Measurements from ENCODE around the gene GNAS. TPM values are rescaled to one million over a fixed set of nuclear protein-coding genes. Genes with fewer than 3 reads are reported as not detected.

GNAS gene
- total and polyA plus RNA-seq, 4 donors = 115 to 360 (median 277) TPM

DNA sequence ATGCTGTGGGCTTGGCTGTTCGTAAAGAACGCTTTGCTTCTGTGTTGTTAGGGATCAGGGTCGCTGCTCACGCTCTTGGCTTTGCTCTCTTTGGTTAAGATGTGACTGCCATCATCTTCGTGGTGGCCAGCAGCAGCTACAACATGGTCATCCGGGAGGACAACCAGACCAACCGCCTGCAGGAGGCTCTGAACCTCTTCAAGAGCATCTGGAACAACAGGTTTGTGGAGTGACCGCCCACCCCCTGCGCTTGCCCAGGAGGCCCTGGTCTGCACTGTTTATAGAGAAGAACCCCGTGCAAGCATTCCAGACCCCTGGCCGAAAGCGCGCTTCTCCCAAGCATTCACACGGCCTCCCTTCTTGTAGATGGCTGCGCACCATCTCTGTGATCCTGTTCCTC lies 57.1 kb downstream of the GNAS start:
- WGBS = 98% methylated on average over 15 of the region's 15 CpGs
- Histone ChIP-seq H3K9ac (ENCODE audit: low read depth in 1 of 2, low read length in 2 of 2) (no peak overlapping the region), H3K27me3 (ENCODE audit: control insufficient read depth in 4 of 4, insufficient read depth in 4 of 4, low read length in 3 of 4) (no peaks in the 10 kb centered on the region), H3K4me1 (ENCODE audit: control insufficient read depth in 4 of 4, insufficient read depth in 4 of 4, low read length in 3 of 4) (peaks cover 0 to 6% (median 3%) of the 10 kb centered on the region in 4 donors), H3K27ac (ENCODE audit: low read depth in 1 of 2, low read length in 2 of 2) (no peak overlapping the region), H3K4me3 (ENCODE audit: low read depth in 1 of 3, low read length in 3 of 3) (no peak overlapping the region), H3K9me3 (ENCODE audit: control insufficient read depth in 4 of 4, low read length in 3 of 4) (no peaks in the 10 kb centered on the region), H3K36me3 (ENCODE audit: control insufficient read depth in 4 of 4, insufficient read depth in 3 of 4, low read depth in 1 of 4, low read length in 3 of 4) (peaks cover 17 to 55% (median 49%) of the 10 kb centered on the region in 4 donors)
- TF ChIP-seq, protein P1, sequence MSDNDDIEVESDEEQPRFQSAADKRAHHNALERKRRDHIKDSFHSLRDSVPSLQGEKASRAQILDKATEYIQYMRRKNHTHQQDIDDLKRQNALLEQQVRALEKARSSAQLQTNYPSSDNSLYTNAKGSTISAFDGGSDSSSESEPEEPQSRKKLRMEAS (IDR thresholded peaks at IDR 0.05) = no peak
- TF ChIP-seq HNF4G (IDR thresholded peaks at IDR 0.05) (no peak), YY1 (IDR thresholded peaks at IDR 0.05) (no peak), NR2F2 (IDR thresholded peaks at IDR 0.05) (no peak), RAD21 (IDR thresholded peaks at IDR 0.05) (no peak), FOXA2 (IDR thresholded peaks at IDR 0.05) (no peak), HNF4A (conservative IDR thresholded peaks at IDR 0.05) (no peak), JUND (IDR thresholded peaks at IDR 0.05) (no peak), RXRA (IDR thresholded peaks at IDR 0.05) (no peak), SP1 (IDR thresholded peaks at IDR 0.05) (no peak), TAF1 (conservative IDR thresholded peaks at IDR 0.05) (no peak), EGR1 (IDR thresholded peaks at IDR 0.05; ENCODE audit: low read depth in 2 of 2) (no peak), FOXA1 (IDR thresholded peaks at IDR 0.05) (no peak), GABPA (IDR thresholded peaks at IDR 0.05 in 1 of 2, conservative IDR thresholded peaks at IDR 0.05 in 1 of 2) (no peak)
- TF ChIP-seq, protein P2, sequence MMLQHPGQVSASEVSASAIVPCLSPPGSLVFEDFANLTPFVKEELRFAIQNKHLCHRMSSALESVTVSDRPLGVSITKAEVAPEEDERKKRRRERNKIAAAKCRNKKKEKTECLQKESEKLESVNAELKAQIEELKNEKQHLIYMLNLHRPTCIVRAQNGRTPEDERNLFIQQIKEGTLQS (IDR thresholded peaks at IDR 0.05) = no peak
- TF ChIP-seq, protein P3, sequence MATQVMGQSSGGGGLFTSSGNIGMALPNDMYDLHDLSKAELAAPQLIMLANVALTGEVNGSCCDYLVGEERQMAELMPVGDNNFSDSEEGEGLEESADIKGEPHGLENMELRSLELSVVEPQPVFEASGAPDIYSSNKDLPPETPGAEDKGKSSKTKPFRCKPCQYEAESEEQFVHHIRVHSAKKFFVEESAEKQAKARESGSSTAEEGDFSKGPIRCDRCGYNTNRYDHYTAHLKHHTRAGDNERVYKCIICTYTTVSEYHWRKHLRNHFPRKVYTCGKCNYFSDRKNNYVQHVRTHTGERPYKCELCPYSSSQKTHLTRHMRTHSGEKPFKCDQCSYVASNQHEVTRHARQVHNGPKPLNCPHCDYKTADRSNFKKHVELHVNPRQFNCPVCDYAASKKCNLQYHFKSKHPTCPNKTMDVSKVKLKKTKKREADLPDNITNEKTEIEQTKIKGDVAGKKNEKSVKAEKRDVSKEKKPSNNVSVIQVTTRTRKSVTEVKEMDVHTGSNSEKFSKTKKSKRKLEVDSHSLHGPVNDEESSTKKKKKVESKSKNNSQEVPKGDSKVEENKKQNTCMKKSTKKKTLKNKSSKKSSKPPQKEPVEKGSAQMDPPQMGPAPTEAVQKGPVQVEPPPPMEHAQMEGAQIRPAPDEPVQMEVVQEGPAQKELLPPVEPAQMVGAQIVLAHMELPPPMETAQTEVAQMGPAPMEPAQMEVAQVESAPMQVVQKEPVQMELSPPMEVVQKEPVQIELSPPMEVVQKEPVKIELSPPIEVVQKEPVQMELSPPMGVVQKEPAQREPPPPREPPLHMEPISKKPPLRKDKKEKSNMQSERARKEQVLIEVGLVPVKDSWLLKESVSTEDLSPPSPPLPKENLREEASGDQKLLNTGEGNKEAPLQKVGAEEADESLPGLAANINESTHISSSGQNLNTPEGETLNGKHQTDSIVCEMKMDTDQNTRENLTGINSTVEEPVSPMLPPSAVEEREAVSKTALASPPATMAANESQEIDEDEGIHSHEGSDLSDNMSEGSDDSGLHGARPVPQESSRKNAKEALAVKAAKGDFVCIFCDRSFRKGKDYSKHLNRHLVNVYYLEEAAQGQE (IDR thresholded peaks at IDR 0.05) = no peak
- TF ChIP-seq, protein P4, sequence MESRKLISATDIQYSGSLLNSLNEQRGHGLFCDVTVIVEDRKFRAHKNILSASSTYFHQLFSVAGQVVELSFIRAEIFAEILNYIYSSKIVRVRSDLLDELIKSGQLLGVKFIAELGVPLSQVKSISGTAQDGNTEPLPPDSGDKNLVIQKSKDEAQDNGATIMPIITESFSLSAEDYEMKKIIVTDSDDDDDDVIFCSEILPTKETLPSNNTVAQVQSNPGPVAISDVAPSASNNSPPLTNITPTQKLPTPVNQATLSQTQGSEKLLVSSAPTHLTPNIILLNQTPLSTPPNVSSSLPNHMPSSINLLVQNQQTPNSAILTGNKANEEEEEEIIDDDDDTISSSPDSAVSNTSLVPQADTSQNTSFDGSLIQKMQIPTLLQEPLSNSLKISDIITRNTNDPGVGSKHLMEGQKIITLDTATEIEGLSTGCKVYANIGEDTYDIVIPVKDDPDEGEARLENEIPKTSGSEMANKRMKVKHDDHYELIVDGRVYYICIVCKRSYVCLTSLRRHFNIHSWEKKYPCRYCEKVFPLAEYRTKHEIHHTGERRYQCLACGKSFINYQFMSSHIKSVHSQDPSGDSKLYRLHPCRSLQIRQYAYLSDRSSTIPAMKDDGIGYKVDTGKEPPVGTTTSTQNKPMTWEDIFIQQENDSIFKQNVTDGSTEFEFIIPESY (IDR thresholded peaks at IDR 0.05) = no peak
- TF ChIP-seq, protein P5, sequence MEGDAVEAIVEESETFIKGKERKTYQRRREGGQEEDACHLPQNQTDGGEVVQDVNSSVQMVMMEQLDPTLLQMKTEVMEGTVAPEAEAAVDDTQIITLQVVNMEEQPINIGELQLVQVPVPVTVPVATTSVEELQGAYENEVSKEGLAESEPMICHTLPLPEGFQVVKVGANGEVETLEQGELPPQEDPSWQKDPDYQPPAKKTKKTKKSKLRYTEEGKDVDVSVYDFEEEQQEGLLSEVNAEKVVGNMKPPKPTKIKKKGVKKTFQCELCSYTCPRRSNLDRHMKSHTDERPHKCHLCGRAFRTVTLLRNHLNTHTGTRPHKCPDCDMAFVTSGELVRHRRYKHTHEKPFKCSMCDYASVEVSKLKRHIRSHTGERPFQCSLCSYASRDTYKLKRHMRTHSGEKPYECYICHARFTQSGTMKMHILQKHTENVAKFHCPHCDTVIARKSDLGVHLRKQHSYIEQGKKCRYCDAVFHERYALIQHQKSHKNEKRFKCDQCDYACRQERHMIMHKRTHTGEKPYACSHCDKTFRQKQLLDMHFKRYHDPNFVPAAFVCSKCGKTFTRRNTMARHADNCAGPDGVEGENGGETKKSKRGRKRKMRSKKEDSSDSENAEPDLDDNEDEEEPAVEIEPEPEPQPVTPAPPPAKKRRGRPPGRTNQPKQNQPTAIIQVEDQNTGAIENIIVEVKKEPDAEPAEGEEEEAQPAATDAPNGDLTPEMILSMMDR (IDR thresholded peaks at IDR 0.05; ENCODE audit: low read depth, low read length, missing input control) = no peak
- DNase-seq (ENCODE audit: low spot score) = no peak

Data from liver (tissue), 9 donors.